WTC11 (cell line): Measurements from ENCODE around the gene SHPK. TPM values are rescaled to one million over a fixed set of nuclear protein-coding genes. Genes with fewer than 3 reads are reported as not detected.

Experiments used
- ATAC-seq: fragments of 200-7000 bp; cut with Tn5 transposase; 2 replicates; pipeline ENCODE4 v1.10.0; 2021; ENCODE audit warnings: mild to moderate bottlenecking, moderate library complexity
- CTCF ChIA-PET: fragments of 300-600 bp; sonication (Branson Sonifier 250); formaldehyde crosslinking; loops from one replicate; lab custom pipeline; 2021; ENCODE audit warnings: antibody characterized with exemption; lab: Charles Lee
- POLR2A ChIA-PET: fragments of 350-600 bp; sonication (Branson Sonifier 250); formaldehyde crosslinking; loops from one replicate; lab custom pipeline; 2021; ENCODE audit warnings: antibody characterized with exemption; lab: Charles Lee
- DNase-seq: peaks from one replicate; pipeline ENCODE4 v3.0.0; 2021; ENCODE audit warnings: low spot score
- H3K27ac Mint-ChIP-seq: 2 replicates; pipeline ENCODE4 v1.8.0; 2021; ENCODE audit warnings: mixed read lengths
- H3K27me3 Mint-ChIP-seq: 2 replicates; pipeline ENCODE4 v1.8.0; 2021; ENCODE audit warnings: low read depth, mild to moderate bottlenecking, moderate library complexity, mixed read lengths
- H3K36me3 Mint-ChIP-seq: 2 replicates; pipeline ENCODE4 v1.8.0; 2021; ENCODE audit warnings: mixed read lengths
- H3K4me1 Mint-ChIP-seq: 2 replicates; pipeline ENCODE4 v1.8.0; 2022; ENCODE audit warnings: mixed read lengths
- H3K4me3 Mint-ChIP-seq: 2 replicates; pipeline ENCODE4 v1.8.0; 2021; ENCODE audit warnings: mild to moderate bottlenecking, moderate library complexity, mixed read lengths
- H3K9me3 Mint-ChIP-seq: 2 replicates; pipeline ENCODE4 v1.8.0; 2021; ENCODE audit warnings: mixed read lengths
- AR ChIP-seq: fragments of 250-450 bp; sonication (Bioruptor Pico); IDR thresholded peaks from 2 replicates; pipeline ENCODE4 v1.9.0; 2021; ENCODE audit warnings: mild to moderate bottlenecking
- ATF1 ChIP-seq: sonication (generic); formaldehyde crosslinking; IDR thresholded peaks from 2 replicates; pipeline ENCODE4 v1.8.1; 2023; ENCODE audit warnings: mild to moderate bottlenecking, moderate library complexity, missing genetic modification reagents
- CBFB ChIP-seq: sonication (generic); formaldehyde crosslinking; IDR thresholded peaks from 2 replicates; pipeline ENCODE4 v1.8.1; 2022; ENCODE audit warnings: mild to moderate bottlenecking, low read depth, missing genetic modification reagents
- CDX4 ChIP-seq: fragments of 250-450 bp; sonication (Bioruptor Pico); IDR thresholded peaks from 2 replicates; pipeline ENCODE4 v1.9.0; 2021; ENCODE audit warnings: moderate library complexity, mild to moderate bottlenecking, inconsistent platforms, borderline replicate concordance
- HMGXB4 ChIP-seq: sonication (generic); formaldehyde crosslinking; IDR thresholded peaks from 2 replicates; pipeline ENCODE4 v1.8.1; 2023; ENCODE audit warnings: mild to moderate bottlenecking, moderate library complexity, missing genetic modification reagents
- IRF1 ChIP-seq: sonication (generic); formaldehyde crosslinking; IDR thresholded peaks from 2 replicates; pipeline ENCODE4 v1.8.0; 2023; ENCODE audit warnings: missing genetic modification reagents
- IRF2 ChIP-seq: sonication (generic); formaldehyde crosslinking; IDR thresholded peaks from 2 replicates; pipeline ENCODE4 v1.8.0; 2022; ENCODE audit warnings: low read depth, missing genetic modification reagents, borderline replicate concordance
- MAX ChIP-seq: sonication (generic); formaldehyde crosslinking; IDR thresholded peaks from 2 replicates; pipeline ENCODE4 v1.8.0; 2022; ENCODE audit warnings: mild to moderate bottlenecking, missing genetic modification reagents
- MLX ChIP-seq: sonication (generic); formaldehyde crosslinking; IDR thresholded peaks from 2 replicates; pipeline ENCODE4 v1.8.1; 2023; ENCODE audit warnings: mild to moderate bottlenecking, missing genetic modification reagents, moderate library complexity
- NFYB ChIP-seq: sonication (generic); formaldehyde crosslinking; conservative IDR thresholded peaks from 2 replicates; pipeline ENCODE4 v1.8.0; 2022; ENCODE audit warnings: low read depth, missing genetic modification reagents
- NR1H2 ChIP-seq: sonication (generic); formaldehyde crosslinking; IDR thresholded peaks from 2 replicates; pipeline ENCODE4 v1.9.0; 2021; ENCODE audit warnings: mild to moderate bottlenecking, moderate library complexity, missing genetic modification reagents
- PREB ChIP-seq: sonication (generic); formaldehyde crosslinking; IDR thresholded peaks from 2 replicates; pipeline ENCODE4 v1.8.1; 2022; ENCODE audit warnings: mild to moderate bottlenecking, missing genetic modification reagents, moderate library complexity, borderline replicate concordance
- PRRX2 ChIP-seq: fragments of 250-450 bp; sonication (Bioruptor Pico); IDR thresholded peaks from 2 replicates; pipeline ENCODE4 v1.8.0; 2021; ENCODE audit warnings: mild to moderate bottlenecking
- ZMAT4 ChIP-seq: fragments of 250-450 bp; sonication (Bioruptor Pico); IDR thresholded peaks from 2 replicates; pipeline ENCODE4 v1.9.0; 2021; ENCODE audit warnings: mild to moderate bottlenecking
- ZNF263 ChIP-seq: sonication (generic); formaldehyde crosslinking; IDR thresholded peaks from 2 replicates; pipeline ENCODE4 v1.8.1; 2022; ENCODE audit warnings: low read depth, mild to moderate bottlenecking, moderate library complexity, missing genetic modification reagents
- ZNF281 ChIP-seq: sonication (generic); formaldehyde crosslinking; IDR thresholded peaks from 2 replicates; pipeline ENCODE4 v1.8.0; 2023; ENCODE audit warnings: mild to moderate bottlenecking, missing genetic modification reagents
- ZNF396 ChIP-seq: fragments of 250-450 bp; sonication (Bioruptor Pico); IDR thresholded peaks from 2 replicates; pipeline ENCODE4 v1.8.0; 2021; ENCODE audit warnings: mild to moderate bottlenecking, moderate library complexity, borderline replicate concordance
- total RNA-seq: library from RNA; stranded (reverse); gene quantifications from 3 replicates; pipeline ENCODE4 v1.2.3, GENCODE V29; 2021

The SHPK gene
- total RNA-seq, 1 experiment from 2014 or later: 29.2 TPM

- Mint-ChIP-seq H3K27me3 (no peaks in the 10 kb centered on the region; the same call in 1 of the 2 replicates), H3K27ac (no peak overlapping the region), H3K4me3 (no peak overlapping the region), H3K36me3 (peaks cover 2% of the 10 kb centered on the region), H3K9me3 (no peaks in the 10 kb centered on the region)
- POLR2A ChIA-PET: interaction anchor here (0.6 kb wide), 1 partner anchor 32 kb away, joined by 4 read pairs; no protein-coding TSS in a partner anchor
- CTCF ChIA-PET: interaction anchor here (1.0 to 2.8 kb wide), 25 partner anchors 9 to 555 kb away, joined by 3 to 23 read pairs (median 5); partner anchors contain the start of genes CTNS, P2RX5 and SHPK
- DNase-seq: no peak
- TF ChIP-seq ZMAT4 (CRISPR knock-in tag) (no peak), MAX (no peak), PREB (CRISPR knock-in tag) (no peak), MLX (CRISPR knock-in tag) (no peak), AR (CRISPR knock-in tag) (no peak), CDX4 (CRISPR knock-in tag) (no peak), HMGXB4 (CRISPR knock-in tag) (no peak), ZNF263 (CRISPR knock-in tag) (no peak), ZNF281 (CRISPR knock-in tag) (no peak), NR1H2 (CRISPR knock-in tag) (no peak), NFYB (no peak), ZNF396 (CRISPR knock-in tag) (no peak), CBFB (CRISPR knock-in tag) (no peak), PRRX2 (CRISPR knock-in tag) (no peak), IRF1 (CRISPR knock-in tag) (no peak), ATF1 (no peak), IRF2 (CRISPR knock-in tag) (no peak)
- TF ChIP-seq, all 79 proteins: peak for 0
- H3K4me1 Mint-ChIP-seq: no peaks in the 10 kb centered on the region
- no peak for ATAC-seq
Measured at GRCh38 chr17:3603119-3603869, 32.8 kb downstream of the SHPK start.
